ENCODE measurements around the gene PLEKHA3. TPM values are rescaled to one million over a fixed set of nuclear protein-coding genes. Genes with fewer than 3 reads are reported as not detected.

The PLEKHA3 gene
- total RNA-seq, 1 experiment from 2014 or later: 26.8 TPM

- TF ChIP-seq, protein P1, sequence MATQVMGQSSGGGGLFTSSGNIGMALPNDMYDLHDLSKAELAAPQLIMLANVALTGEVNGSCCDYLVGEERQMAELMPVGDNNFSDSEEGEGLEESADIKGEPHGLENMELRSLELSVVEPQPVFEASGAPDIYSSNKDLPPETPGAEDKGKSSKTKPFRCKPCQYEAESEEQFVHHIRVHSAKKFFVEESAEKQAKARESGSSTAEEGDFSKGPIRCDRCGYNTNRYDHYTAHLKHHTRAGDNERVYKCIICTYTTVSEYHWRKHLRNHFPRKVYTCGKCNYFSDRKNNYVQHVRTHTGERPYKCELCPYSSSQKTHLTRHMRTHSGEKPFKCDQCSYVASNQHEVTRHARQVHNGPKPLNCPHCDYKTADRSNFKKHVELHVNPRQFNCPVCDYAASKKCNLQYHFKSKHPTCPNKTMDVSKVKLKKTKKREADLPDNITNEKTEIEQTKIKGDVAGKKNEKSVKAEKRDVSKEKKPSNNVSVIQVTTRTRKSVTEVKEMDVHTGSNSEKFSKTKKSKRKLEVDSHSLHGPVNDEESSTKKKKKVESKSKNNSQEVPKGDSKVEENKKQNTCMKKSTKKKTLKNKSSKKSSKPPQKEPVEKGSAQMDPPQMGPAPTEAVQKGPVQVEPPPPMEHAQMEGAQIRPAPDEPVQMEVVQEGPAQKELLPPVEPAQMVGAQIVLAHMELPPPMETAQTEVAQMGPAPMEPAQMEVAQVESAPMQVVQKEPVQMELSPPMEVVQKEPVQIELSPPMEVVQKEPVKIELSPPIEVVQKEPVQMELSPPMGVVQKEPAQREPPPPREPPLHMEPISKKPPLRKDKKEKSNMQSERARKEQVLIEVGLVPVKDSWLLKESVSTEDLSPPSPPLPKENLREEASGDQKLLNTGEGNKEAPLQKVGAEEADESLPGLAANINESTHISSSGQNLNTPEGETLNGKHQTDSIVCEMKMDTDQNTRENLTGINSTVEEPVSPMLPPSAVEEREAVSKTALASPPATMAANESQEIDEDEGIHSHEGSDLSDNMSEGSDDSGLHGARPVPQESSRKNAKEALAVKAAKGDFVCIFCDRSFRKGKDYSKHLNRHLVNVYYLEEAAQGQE (IDR thresholded peaks at IDR 0.05; ENCODE audit: low read depth): no peak
- TF ChIP-seq POLR2AphosphoS5 (IDR thresholded peaks at IDR 0.05; ENCODE audit: low read depth, low read length): no peak
- TF ChIP-seq SP1 (IDR thresholded peaks at IDR 0.05; ENCODE audit: low read depth): no peak
- TF ChIP-seq FOSL1 (IDR thresholded peaks at IDR 0.05; ENCODE audit: low read depth): no peak
These were observed 48.4 kb downstream of the PLEKHA3 start (continued) for GRCh38 chr2:178528647-178529046.

DNA sequence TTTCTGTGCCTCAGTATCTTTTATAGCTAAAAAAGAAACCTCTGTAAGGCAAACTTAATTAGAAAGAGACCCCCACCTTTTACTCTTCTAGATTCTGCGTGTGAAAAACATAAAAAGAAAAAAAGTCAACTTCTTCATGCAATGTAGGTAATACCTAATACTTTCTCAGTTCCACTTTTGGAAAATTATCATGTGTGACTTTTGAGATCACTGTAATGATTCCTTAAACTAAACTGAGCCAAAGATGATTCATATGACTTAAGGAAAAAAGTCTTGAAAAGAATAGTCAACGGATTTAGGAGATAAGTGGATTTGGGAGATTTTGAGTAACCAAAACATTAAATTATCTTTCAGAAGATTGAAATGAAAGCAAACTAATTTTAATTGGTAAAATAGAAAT lies 48.9 kb downstream of the PLEKHA3 start:
- Histone ChIP-seq H3K36me3 (ENCODE audit: control insufficient read depth in 1 of 2, insufficient read depth in 2 of 2, low read length in 2 of 2) (no peaks in the 10 kb centered on the region), H3K9me2 (ENCODE audit: insufficient read depth) (no peaks in the 10 kb centered on the region), H3K4me2 (ENCODE audit: low read length) (no peak overlapping the region), H3K4me3 (replicated peaks in 1 of 2; ENCODE audit: low read depth in 1 of 2, low read length in 2 of 2) (no peak overlapping the region), H3K79me2 (ENCODE audit: insufficient read depth, low read length) (peaks cover 10% of the 10 kb centered on the region; the same call in 1 of the 2 replicates), H3K27me3 (ENCODE audit: insufficient read depth, low read length) (no peaks in the 10 kb centered on the region), H3K4me1 (ENCODE audit: control insufficient read depth in 1 of 2, insufficient read depth in 2 of 2, low read length in 2 of 2) (no peaks in the 10 kb centered on the region), H4K20me1 (ENCODE audit: insufficient read depth) (no peaks in the 10 kb centered on the region; the same call in 1 of the 2 replicates), H3K9me3 (ENCODE audit: control insufficient read depth in 1 of 2, insufficient read depth in 1 of 2, low read depth in 1 of 2, low read length in 2 of 2) (no peaks in the 10 kb centered on the region), H2AFZ (ENCODE audit: low read depth, low read length, poor library complexity, severe bottlenecking) (no peak overlapping the region), H3K9ac (ENCODE audit: low read length) (no peak overlapping the region), H3K27ac (ENCODE audit: low read depth, low read length) (no peak overlapping the region)
- intact Hi-C loops (cut with micrococcal nuclease): no loop called here
- TF ChIP-seq, protein P1 (IDR thresholded peaks at IDR 0.05; ENCODE audit: low read depth): no peak
- TF ChIP-seq ZFX (IDR thresholded peaks at IDR 0.05) (no peak), ATF3 (IDR thresholded peaks at IDR 0.05) (no peak), TCF7L2 (IDR thresholded peaks at IDR 0.05; ENCODE audit: borderline replicate concordance, extremely low read depth, insufficient read depth, insufficient read length) (no peak), YY1 (IDR thresholded peaks at IDR 0.05; ENCODE audit: extremely low read depth, insufficient replicate concordance, low read depth, low read length) (no peak), CBX3 (IDR thresholded peaks at IDR 0.05; ENCODE audit: low read depth) (no peak), EZH2 (IDR thresholded peaks at IDR 0.05) (no peak), ELF1 (IDR thresholded peaks at IDR 0.05; ENCODE audit: borderline replicate concordance, low read depth) (no peak)
- POLR2A ChIA-PET: no interaction called here
- BruUV-seq (replicated peaks): no TSS peak
- DNase-seq (ENCODE audit: low read depth, low spot score) (no peak), ATAC-seq (no peak)
- CTCF ChIA-PET: no interaction called here
- RAD21 ChIA-PET (ENCODE audit: low non-redundant PET in 1 of 2, low total read pairs in 2 of 2, uncharacterized antibody in 2 of 2, unreplicated experiment in 2 of 2): no interaction called here
